HepG2 (cell line): ENCODE data around the gene CKS2. TPM values are rescaled to one million over a fixed set of nuclear protein-coding genes. Genes with fewer than 3 reads are reported as not detected.

Experiments used
- ATAC-seq: fragments of 200-7000 bp; cut with Tn5 transposase; 3 replicates; pipeline ENCODE4 v1.9.1; 2020; ENCODE audit warnings: mild to moderate bottlenecking, moderate library complexity
- BruUV-seq: library from RNA; stranded (reverse); fragments of 400-500 nt; replicated peaks from 2 replicates; lab custom pipeline; 2021; lab: Mats Ljungman, UMichigan
- CTCF ChIA-PET: fragments of 300-600 bp; formaldehyde crosslinking; extraction: SDS; loops from one replicate; lab custom pipeline; 2021; ENCODE audit warnings: low total read pairs, inconsistent platforms, low intra/inter-chr PET ratio; lab: Yijun Ruan, JAX
- POLR2A ChIA-PET: fragments of 350-600 bp; sonication (Branson Sonifier 250); formaldehyde crosslinking; loops from one replicate; lab custom pipeline; 2020; ENCODE audit warnings: antibody characterized with exemption, inconsistent platforms; lab: Yijun Ruan, JAX
- DNase-seq: peaks from one replicate; pipeline ENCODE4 v3.0.0-alpha.2; 2015; ENCODE audit warnings: low spot score
- FAIRE-seq: peaks from 3 replicates; lab custom pipeline; 2011; peaks lifted over from hg19 to GRCh38; lab: Jason Lieb, UNC
- H2AFZ ChIP-seq: one replicate; pipeline ENCODE4 v1.6.1; 2011; ENCODE audit warnings: low read length, inconsistent platforms
- H3K27ac ChIP-seq: fragments of 300-600 bp; 3 replicates; pipeline ENCODE4 v1.8.0; 2011; ENCODE audit warnings: mixed run types, mild to moderate bottlenecking, mixed read lengths, low read length, inconsistent platforms; ENCODE audit not compliant: insufficient read depth; ENCODE audit errors: extremely low read length
- H3K27me3 ChIP-seq, 2 experiments: fragments of 200-600 bp in 1 of 2; 2 replicates in 1 of 2; 3 replicates in 1 of 2; pipeline versions ENCODE4 v1.6.0 to v1.8.0; 2011; ENCODE audit warnings: low read length in 2 of 2, mild to moderate bottlenecking in 2 of 2, moderate library complexity in 2 of 2, inconsistent platforms in 1 of 2; ENCODE audit not compliant: insufficient read depth in 2 of 2, control insufficient read depth in 1 of 2
- H3K36me3 ChIP-seq, 2 experiments: fragments of 200-600 bp in 1 of 2; replicated peaks in 1 of 2; 2 replicates in 1 of 2; 3 replicates in 1 of 2; pipeline versions ENCODE4 v1.5.1 to v1.8.0; 2011; ENCODE audit warnings: low read length in 2 of 2, inconsistent platforms in 1 of 2; ENCODE audit not compliant: insufficient read depth in 2 of 2, control insufficient read depth in 1 of 2
- H3K4me1 ChIP-seq: 2 replicates; pipeline ENCODE4 v1.5.1; 2012; ENCODE audit warnings: low read length, inconsistent platforms; ENCODE audit not compliant: insufficient read depth
- H3K4me2 ChIP-seq: 2 replicates; pipeline ENCODE4 v1.6.0; 2011; ENCODE audit warnings: low read depth, low read length, inconsistent platforms
- H3K4me3 ChIP-seq, 3 experiments: fragments of 200-600 bp in 1 of 3; sonication (generic), shearing (Covaris generic) in 1 of 3; replicated peaks in 1 of 3; 2 replicates each; pipeline ENCODE4 v1.5.1; 2011 to 2016; ENCODE audit warnings: low read length in 3 of 3, inconsistent platforms in 2 of 3, low read depth in 2 of 3, mild to moderate bottlenecking in 2 of 3, control low read depth in 1 of 3, mixed read lengths in 1 of 3; ENCODE audit not compliant: insufficient read depth in 1 of 3
- H3K79me2 ChIP-seq: one replicate; pipeline ENCODE4 v1.6.1; 2011; ENCODE audit warnings: low read length, inconsistent platforms; ENCODE audit not compliant: insufficient read depth
- H3K9ac ChIP-seq: 2 replicates; pipeline ENCODE4 v1.6.0; 2011; ENCODE audit warnings: mild to moderate bottlenecking, low read depth, low read length, inconsistent platforms; ENCODE audit not compliant: insufficient read depth
- H3K9me3 ChIP-seq: 2 replicates; pipeline ENCODE4 v1.5.1; 2012; ENCODE audit warnings: mild to moderate bottlenecking, low read length
- H4K20me1 ChIP-seq: 2 replicates; pipeline ENCODE4 v1.6.0; 2011; ENCODE audit warnings: inconsistent platforms, mild to moderate bottlenecking, low read length, moderate library complexity; ENCODE audit not compliant: insufficient read depth
- ETV5 ChIP-seq: IDR thresholded peaks from 2 replicates; pipeline ENCODE4 v1.6.1; 2018; ENCODE audit warnings: missing biosample characterization, missing genetic modification reagents, inconsistent platforms, borderline replicate concordance
- NCOA1 ChIP-seq: sonication (generic); formaldehyde crosslinking; IDR thresholded peaks from 2 replicates; pipeline ENCODE4 v1.9.0; 2021; ENCODE audit warnings: missing genetic modification reagents
- NPAS2 ChIP-seq: sonication (generic); formaldehyde crosslinking; IDR thresholded peaks from 2 replicates; pipeline ENCODE4 v1.8.0; 2022; ENCODE audit warnings: mild to moderate bottlenecking, missing genetic modification reagents, borderline replicate concordance
- PRPF4 ChIP-seq: fragments of 200-400 bp; formaldehyde crosslinking; IDR thresholded peaks from 2 replicates; pipeline ENCODE4 v1.6.1; 2016; ENCODE audit warnings: low read length, low read depth; ENCODE audit not compliant: poor library complexity, severe bottlenecking
- RFXANK ChIP-seq: IDR thresholded peaks from 2 replicates; pipeline ENCODE4 v1.6.1; 2016
- ZC3H13 ChIP-seq: sonication (generic); formaldehyde crosslinking; IDR thresholded peaks from 2 replicates; pipeline ENCODE4 v1.8.1; 2023; ENCODE audit warnings: mild to moderate bottlenecking, missing genetic modification reagents, moderate library complexity
- ZFY ChIP-seq: sonication (generic); formaldehyde crosslinking; IDR thresholded peaks from 2 replicates; pipeline ENCODE4 v1.4.0; 2020; ENCODE audit warnings: missing genetic modification reagents
- ZNF616 ChIP-seq: sonication (generic); formaldehyde crosslinking; IDR thresholded peaks from 2 replicates; pipeline ENCODE4 v1.5.0; 2020; ENCODE audit warnings: low read depth, mild to moderate bottlenecking, missing genetic modification reagents
- WGBS: methylation state at CpG from one replicate; pipeline ENCODE4 v1.1.6; 2017; ENCODE audit warnings: low lambda C conversion rate; 5-methylcytosine and 5-hydroxymethylcytosine counted together
- in situ Hi-C: cut with HindIII; loops from 2 replicates; pipeline ENCODE4 v1.10.0; 2017; ENCODE audit warnings: low pct_unique_long_range_greater_than_20kb; ENCODE audit not compliant: extremely low pct_ligation_motif_present
- intact Hi-C: fragments of 100-400 bp; cut with micrococcal nuclease; formaldehyde crosslinking; loops from one replicate; pipeline ENCODE4 v1.10.0; 2022; ENCODE audit not compliant: unreplicated experiment
- polyA plus RNA-seq, 8 experiments: library from polyadenylated mRNA; depleted of rRNA in 3 of 8; stranded (reverse) in 7 of 8; unstranded in 1 of 8; fragments of >200 nt; fragmentation: Illumina TruSeq in 4 of 8; extraction: Trizol in 4 of 8; gene quantifications; 2 replicates each; pipeline versions ENCODE4 v1.2.1 to v1.2.3, GENCODE V29; 2011 to 2016; ENCODE audit warnings: low read depth in 4 of 8, missing spikeins in 1 of 8, mixed read lengths in 1 of 8; ENCODE audit not compliant: insufficient read depth in 1 of 8
- total RNA-seq, 5 experiments: library from RNA; depleted of rRNA; stranded (reverse); fragments of >200 nt; fragmentation: Illumina TruSeq; extraction: Trizol; gene quantifications; 2 replicates each; pipeline ENCODE4 v1.2.3, GENCODE V29; 2016; ENCODE audit warnings: low read depth in 1 of 5

CKS2 gene
- total and polyA plus RNA-seq, 2 of the 13 experiments (the other 11 are each of a cell fraction or from before 2014, with no cell fraction given) = 251 to 317 TPM

GRCh38 chr9:89361816-89362646 is 51.0 kb downstream of the CKS2 start:
- no peak for ATAC-seq
- no peaks in the 10 kb centered on the region for H3K9me3 ChIP-seq
- no peaks in the 10 kb centered on the region for H3K27me3 ChIP-seq
- 90% methylated on average over 3 of the region's 9 CpGs for WGBS
- H3K36me3 ChIP-seq = peaks cover 13 to 33% of the 10 kb centered on the region in 2 experiments
- CTCF ChIA-PET = no interaction called here
- H2AFZ ChIP-seq = no peak overlapping the region
- in situ Hi-C loops (no loop called here), intact Hi-C loops (no loop called here)
- BruUV-seq = no TSS peak
- H3K4me2 ChIP-seq = no peak overlapping the region
- H4K20me1 ChIP-seq = no peaks in the 10 kb centered on the region
- peaks cover 74% of the 10 kb centered on the region for H3K4me1 ChIP-seq
- POLR2A ChIA-PET = no interaction called here
- no peak overlapping the region for H3K9ac ChIP-seq
- DNase-seq = no peak
- no peaks in the 10 kb centered on the region for H3K79me2 ChIP-seq
- no peak for FAIRE-seq
- no peak for TF ChIP-seq NCOA1
- TF ChIP-seq NPAS2 (CRISPR knock-in tag) = no peak
- TF ChIP-seq ZNF616 (CRISPR knock-in tag) = no peak
- no peak for TF ChIP-seq PRPF4
- TF ChIP-seq RFXANK (CRISPR knock-in tag) = no peak
- TF ChIP-seq ETV5 (CRISPR knock-in tag) = no peak
- TF ChIP-seq ZFY (CRISPR knock-in tag) = no peak
- no peak for TF ChIP-seq ZC3H13
- no peak overlapping the region for H3K4me3 ChIP-seq
- no peak overlapping the region for H3K27ac ChIP-seq
